ENCODE data around the gene DNAH1.

Gene DNAH1

DNA sequence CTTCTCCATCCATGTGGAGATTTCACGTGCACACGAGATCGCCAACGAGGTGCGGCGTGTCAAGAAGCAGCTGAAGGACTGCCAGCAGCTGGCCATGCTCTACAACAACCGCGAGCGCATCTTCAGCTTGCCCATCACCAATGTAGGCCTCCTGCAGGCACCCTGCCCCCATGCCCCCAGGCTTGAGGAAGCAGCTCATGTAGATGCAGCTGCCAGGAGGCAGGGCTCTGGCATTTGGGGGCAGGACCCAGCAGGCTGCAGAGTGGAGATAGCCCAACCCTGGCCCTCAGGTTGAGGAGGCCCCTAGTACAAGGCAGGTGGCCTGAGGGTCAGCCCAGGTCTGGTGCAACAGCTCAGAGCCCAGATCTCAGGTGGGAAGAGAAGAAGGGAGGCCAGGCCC lies 36.4 kb downstream of the DNAH1 start:
- DNase-seq (ENCODE audit: low read depth), result no peak
- H3K4me3 ChIP-seq (ENCODE audit: low read length), result no peak overlapping the region
- TF ChIP-seq, protein P1, sequence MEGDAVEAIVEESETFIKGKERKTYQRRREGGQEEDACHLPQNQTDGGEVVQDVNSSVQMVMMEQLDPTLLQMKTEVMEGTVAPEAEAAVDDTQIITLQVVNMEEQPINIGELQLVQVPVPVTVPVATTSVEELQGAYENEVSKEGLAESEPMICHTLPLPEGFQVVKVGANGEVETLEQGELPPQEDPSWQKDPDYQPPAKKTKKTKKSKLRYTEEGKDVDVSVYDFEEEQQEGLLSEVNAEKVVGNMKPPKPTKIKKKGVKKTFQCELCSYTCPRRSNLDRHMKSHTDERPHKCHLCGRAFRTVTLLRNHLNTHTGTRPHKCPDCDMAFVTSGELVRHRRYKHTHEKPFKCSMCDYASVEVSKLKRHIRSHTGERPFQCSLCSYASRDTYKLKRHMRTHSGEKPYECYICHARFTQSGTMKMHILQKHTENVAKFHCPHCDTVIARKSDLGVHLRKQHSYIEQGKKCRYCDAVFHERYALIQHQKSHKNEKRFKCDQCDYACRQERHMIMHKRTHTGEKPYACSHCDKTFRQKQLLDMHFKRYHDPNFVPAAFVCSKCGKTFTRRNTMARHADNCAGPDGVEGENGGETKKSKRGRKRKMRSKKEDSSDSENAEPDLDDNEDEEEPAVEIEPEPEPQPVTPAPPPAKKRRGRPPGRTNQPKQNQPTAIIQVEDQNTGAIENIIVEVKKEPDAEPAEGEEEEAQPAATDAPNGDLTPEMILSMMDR (IDR thresholded peaks at IDR 0.05; ENCODE audit: insufficient read depth, low read depth, low read length, missing control alignments), result no peak

DNA sequence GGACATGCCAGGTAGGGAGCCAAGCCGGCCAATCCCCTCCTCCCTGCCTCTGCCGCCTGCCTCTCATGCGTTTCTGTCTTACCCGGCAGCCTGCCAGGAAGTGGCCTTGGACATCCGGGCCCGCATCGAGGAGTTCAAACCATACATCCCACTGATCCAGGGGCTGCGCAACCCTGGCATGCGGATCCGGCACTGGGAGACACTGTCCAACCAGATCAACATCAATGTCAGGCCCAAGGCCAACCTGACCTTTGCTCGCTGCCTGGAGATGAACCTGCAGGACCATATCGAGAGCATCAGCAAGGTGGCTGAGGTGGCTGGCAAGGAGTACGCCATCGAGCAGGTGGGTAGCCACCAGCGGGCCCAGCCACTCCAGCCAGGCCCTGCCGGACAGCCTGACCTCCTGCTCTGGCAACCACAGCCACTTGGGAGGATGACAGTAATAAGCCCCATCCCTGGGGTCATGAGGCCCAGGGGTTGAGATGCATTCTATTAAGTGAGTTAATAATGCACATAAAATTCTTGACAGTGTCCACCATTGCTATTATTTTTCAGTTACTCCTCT lies 37.3 kb downstream of the DNAH1 start:
- DNase-seq (ENCODE audit: low read depth), result no peak
- no peak overlapping the region for H3K4me3 ChIP-seq (ENCODE audit: low read length)
- TF ChIP-seq, protein P1 (IDR thresholded peaks at IDR 0.05; ENCODE audit: insufficient read depth, low read depth, low read length, missing control alignments), result no peak

DNA sequence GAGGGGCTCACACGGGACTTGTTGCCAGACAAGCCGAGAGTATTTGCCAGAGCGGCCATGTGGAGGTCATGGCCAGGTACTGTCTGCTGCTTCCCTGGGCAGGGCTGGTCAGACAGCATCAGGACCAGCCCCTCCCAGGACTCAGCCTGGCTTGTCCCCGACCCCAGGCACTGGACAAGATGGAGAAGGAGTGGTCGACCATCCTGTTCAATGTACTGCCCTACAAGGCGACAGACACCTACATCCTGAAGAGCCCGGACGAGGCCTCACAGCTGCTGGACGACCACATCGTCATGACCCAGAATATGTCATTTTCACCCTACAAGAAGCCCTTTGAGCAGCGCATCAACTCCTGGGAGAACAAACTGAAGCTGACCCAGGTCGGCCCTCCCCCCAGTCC lies 38.6 kb downstream of the DNAH1 start:
- TF ChIP-seq, protein P1 (IDR thresholded peaks at IDR 0.05; ENCODE audit: insufficient read depth, low read depth, low read length, missing control alignments), result no peak
- no peak for DNase-seq (ENCODE audit: low read depth)
- no peak overlapping the region for H3K4me3 ChIP-seq (ENCODE audit: low read length)

DNA sequence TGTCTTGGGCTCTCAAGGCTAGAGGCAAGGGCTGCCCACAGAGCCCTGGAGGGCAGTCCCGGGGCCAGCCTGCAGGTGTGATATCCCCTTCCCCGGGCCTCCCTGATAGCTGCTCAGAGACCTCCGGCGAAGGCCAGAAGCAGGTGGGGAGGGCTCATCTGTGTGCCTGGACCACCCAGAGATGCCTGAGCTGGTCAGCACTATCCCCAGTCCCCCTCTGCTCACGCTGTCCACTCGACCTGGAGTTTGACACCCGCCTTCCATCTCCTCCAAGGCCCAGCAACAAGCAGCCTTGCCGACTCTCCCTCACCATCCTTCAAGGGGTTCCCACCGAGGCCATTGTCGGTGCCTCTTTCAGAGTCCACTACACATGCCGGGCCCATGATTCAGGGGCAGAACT lies 39.4 kb downstream of the DNAH1 start:
- no peak for DNase-seq (ENCODE audit: low read depth)
- TF ChIP-seq, protein P1 (IDR thresholded peaks at IDR 0.05; ENCODE audit: insufficient read depth, low read depth, low read length, missing control alignments), result no peak
- H3K4me3 ChIP-seq (ENCODE audit: low read length), result no peak overlapping the region

DNA sequence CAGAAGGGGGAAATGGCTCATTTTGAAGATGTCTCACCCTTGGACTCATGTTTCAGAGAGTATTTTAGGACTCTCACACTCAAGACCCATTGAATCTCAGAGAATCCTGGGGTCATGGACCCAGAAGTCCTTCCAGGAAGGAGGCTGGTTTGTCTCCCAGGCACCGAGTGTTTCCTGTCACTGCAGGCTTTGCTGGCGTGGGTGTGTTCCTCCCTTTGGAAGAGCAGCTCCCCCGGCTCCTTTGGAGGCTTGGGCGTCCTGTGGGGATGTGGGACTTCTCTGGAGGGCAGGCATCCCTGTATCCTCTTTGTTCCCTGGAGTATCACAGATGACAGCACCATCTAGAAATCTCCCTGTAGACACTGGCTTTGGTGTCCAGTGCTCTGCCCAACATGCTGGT lies 40.0 kb downstream of the DNAH1 start:
- no peak overlapping the region for H3K4me3 ChIP-seq (ENCODE audit: low read length)
- TF ChIP-seq, protein P1 (IDR thresholded peaks at IDR 0.05; ENCODE audit: insufficient read depth, low read depth, low read length, missing control alignments), result no peak

DNA sequence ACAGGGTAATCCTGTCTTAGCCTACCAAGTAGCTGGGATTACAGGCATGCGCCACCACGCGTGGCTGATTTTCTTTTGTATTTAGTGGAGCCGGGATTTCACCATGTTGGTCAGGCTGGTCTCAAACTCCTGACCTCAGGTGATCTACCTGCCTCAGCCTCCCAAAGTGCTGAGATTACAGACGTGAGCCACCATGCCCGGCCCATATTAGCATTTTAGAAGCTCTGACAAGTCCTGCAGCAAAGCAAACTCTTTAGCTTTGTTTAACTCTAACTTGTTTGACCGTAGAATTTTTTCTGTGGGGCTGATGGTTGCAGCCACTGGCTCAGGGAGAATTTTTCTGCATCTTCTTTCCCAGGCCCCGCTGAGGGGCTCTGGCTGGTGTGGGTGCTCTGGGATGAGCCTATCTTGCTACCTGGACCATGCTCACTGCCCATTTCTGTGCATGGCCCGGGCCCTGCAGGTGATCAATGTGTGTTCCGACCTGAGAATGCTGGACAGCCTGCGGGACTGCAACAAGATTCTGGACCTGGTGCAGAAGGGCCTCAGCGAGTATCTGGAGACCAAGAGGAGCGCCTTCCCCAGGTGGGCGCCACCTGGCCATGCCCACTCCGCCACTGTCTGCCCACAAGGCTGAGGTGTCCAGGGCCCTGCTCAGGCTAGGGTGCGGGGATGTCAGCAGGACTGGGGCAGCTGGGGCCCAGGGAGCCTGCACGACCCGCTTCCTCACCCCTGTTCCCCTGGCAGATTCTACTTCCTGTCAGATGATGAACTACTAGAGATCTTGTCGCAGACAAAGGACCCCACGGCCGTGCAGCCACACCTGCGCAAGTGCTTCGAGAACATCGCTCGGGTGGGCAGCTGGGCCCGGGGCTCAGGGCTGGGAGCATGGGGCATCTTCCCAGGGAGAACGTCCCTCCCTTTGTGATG lies 41.3 kb downstream of the DNAH1 start:
- DNase-seq (ENCODE audit: low read depth), result no peak
- TF ChIP-seq, protein P1 (IDR thresholded peaks at IDR 0.05; ENCODE audit: insufficient read depth, low read depth, low read length, missing control alignments), result no peak
- no peak overlapping the region for H3K4me3 ChIP-seq (ENCODE audit: low read length)

More for the DNA sequence above, 40.0 kb downstream of the DNAH1 start:
- DNase-seq (ENCODE audit: low read depth), result no peak
